ENCODE measurements around the gene COX7A2L.

DNA sequence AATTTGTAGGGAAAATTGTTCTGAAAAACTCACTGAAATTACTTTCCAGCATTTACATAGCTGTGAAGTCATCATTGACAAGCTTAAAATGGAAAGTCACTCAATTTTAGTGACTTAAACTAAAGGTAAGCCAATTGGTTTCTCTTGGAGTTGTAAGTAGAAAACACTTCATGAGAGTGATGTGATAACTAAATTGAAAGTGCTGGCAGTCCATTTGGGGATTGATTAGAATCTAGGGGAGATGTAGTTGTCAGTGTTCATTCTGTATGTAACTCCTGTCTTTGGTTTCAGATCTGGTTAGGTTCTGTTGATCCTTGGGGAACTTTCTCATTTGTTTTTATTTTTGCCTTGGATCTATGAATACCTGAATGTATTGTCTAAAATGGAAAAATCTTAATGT is 53.8 kb downstream of the COX7A2L start:
- no peak for TF ChIP-seq ZNF324 (CRISPR knock-in tag; IDR thresholded peaks at IDR 0.05)
- no peak for TF ChIP-seq ZNF253 (CRISPR knock-in tag; conservative IDR thresholded peaks at IDR 0.05)
- TF ChIP-seq HNRNPUL1 (IDR thresholded peaks at IDR 0.05; ENCODE audit: low read length), result no peak
- no peak for TF ChIP-seq NR1H2 (CRISPR knock-in tag; IDR thresholded peaks at IDR 0.05)
- TF ChIP-seq SP2 (IDR thresholded peaks at IDR 0.05; ENCODE audit: extremely low read depth, low read depth, low read length, poor library complexity, severe bottlenecking), result no peak
- TF ChIP-seq, protein P1, sequence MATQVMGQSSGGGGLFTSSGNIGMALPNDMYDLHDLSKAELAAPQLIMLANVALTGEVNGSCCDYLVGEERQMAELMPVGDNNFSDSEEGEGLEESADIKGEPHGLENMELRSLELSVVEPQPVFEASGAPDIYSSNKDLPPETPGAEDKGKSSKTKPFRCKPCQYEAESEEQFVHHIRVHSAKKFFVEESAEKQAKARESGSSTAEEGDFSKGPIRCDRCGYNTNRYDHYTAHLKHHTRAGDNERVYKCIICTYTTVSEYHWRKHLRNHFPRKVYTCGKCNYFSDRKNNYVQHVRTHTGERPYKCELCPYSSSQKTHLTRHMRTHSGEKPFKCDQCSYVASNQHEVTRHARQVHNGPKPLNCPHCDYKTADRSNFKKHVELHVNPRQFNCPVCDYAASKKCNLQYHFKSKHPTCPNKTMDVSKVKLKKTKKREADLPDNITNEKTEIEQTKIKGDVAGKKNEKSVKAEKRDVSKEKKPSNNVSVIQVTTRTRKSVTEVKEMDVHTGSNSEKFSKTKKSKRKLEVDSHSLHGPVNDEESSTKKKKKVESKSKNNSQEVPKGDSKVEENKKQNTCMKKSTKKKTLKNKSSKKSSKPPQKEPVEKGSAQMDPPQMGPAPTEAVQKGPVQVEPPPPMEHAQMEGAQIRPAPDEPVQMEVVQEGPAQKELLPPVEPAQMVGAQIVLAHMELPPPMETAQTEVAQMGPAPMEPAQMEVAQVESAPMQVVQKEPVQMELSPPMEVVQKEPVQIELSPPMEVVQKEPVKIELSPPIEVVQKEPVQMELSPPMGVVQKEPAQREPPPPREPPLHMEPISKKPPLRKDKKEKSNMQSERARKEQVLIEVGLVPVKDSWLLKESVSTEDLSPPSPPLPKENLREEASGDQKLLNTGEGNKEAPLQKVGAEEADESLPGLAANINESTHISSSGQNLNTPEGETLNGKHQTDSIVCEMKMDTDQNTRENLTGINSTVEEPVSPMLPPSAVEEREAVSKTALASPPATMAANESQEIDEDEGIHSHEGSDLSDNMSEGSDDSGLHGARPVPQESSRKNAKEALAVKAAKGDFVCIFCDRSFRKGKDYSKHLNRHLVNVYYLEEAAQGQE (IDR thresholded peaks at IDR 0.05; ENCODE audit: borderline replicate concordance), result no peak
- TF ChIP-seq, protein P1 (CRISPR knock-in tag; IDR thresholded peaks at IDR 0.05; ENCODE audit: low read depth), result no peak
- no peak for TF ChIP-seq ZNF143 (CRISPR knock-in tag; IDR thresholded peaks at IDR 0.05)
- TF ChIP-seq ZNF174 (CRISPR knock-in tag; IDR thresholded peaks at IDR 0.05), result no peak
- TF ChIP-seq FOXJ3 (CRISPR knock-in tag; IDR thresholded peaks at IDR 0.05), result no peak
- no peak for TF ChIP-seq CCAR2 (IDR thresholded peaks at IDR 0.05; ENCODE audit: low read depth, low read length)
